Mesenteric fat pad (tissue), 1 donor: ENCODE data around the gene SP1. TPM values are rescaled to one million over a fixed set of nuclear protein-coding genes. Genes with fewer than 3 reads are reported as not detected.

Experiments used
- DNase-seq: peaks from one replicate; pipeline ENCODE4 v3.0.0-alpha.2; 2020; ENCODE audit warnings: low spot score
- total RNA-seq: library from RNA; stranded (reverse); fragmentation: NEBNext Ultra II Directional; extraction: Animal tissue kit (Norgen Biotek cat#: 25700); gene quantifications from one replicate; pipeline ENCODE4 v1.2.1, GENCODE V29; 2021
- donor health status: DM: yes; HTN: yes; CAD: no.

The SP1 gene
- total RNA-seq, 1 donor from 2014 or later: 60.5 TPM

DNA sequence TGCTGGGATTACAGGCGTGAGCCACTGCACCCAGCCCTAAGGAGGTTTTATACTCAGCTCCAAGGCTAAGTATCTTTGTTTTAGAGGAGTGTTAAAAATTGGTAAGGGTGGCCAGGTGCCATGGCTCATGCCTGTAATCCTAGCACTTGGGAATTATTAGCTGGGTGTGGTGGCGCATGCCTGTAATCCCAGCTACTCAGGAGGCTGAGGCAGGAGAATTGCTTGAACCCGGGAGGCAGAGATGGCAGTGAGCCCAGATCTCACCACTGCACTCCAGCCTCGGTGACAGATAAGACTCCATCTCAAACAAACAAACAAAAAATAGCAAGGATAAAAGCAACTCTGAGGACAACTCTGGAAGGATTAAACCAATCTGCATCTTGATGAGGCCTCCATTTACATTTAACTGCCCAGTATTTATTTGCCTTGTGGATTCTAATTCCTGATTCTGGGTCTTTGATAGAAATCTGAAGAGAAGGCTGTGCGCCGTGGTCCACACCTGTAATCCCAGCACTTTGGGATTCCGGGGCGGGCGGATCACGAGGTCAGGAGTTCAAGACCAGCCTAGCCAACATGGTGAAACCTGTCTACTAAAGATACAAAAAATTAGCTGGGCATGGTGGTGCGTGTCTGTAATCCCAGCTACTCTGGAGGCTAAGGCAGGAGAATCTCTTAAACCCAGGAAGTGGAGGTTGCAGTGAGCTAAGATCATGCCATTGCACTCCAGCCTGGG lies 64.8 kb downstream of the SP1 start:
- peak; percentile 59 for DNase-seq

DNA sequence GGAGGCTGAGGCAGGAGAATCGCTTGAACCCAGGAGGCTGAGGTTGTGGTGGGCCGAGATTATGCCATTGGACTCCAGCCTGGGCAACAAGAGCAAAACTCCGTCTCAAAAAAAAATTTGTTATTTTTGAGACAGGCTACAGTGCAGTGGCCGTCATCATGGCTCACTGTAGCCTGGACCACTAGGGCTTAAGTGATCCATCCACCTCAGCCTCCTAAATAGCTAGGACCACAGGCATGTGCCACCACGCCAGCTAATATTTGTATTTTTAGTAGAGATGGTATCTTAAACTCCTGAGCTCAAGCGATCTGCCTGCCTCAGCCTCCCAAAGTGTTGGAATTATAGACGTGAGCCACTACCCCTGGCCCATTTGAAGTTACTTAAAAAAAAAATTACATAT lies 71.0 kb downstream of the SP1 start:
- DNase-seq: no peak

- peak; percentile 98 for DNase-seq
These were observed 71.7 kb downstream of the SP1 start, which contains the start of gene PCBP2 for GRCh38 chr12:53451661-53452158. PCBP2 (plus strand) TSS chr12:53452102; CDS start chr12:53454801, 2,699 bp downstream.

DNA sequence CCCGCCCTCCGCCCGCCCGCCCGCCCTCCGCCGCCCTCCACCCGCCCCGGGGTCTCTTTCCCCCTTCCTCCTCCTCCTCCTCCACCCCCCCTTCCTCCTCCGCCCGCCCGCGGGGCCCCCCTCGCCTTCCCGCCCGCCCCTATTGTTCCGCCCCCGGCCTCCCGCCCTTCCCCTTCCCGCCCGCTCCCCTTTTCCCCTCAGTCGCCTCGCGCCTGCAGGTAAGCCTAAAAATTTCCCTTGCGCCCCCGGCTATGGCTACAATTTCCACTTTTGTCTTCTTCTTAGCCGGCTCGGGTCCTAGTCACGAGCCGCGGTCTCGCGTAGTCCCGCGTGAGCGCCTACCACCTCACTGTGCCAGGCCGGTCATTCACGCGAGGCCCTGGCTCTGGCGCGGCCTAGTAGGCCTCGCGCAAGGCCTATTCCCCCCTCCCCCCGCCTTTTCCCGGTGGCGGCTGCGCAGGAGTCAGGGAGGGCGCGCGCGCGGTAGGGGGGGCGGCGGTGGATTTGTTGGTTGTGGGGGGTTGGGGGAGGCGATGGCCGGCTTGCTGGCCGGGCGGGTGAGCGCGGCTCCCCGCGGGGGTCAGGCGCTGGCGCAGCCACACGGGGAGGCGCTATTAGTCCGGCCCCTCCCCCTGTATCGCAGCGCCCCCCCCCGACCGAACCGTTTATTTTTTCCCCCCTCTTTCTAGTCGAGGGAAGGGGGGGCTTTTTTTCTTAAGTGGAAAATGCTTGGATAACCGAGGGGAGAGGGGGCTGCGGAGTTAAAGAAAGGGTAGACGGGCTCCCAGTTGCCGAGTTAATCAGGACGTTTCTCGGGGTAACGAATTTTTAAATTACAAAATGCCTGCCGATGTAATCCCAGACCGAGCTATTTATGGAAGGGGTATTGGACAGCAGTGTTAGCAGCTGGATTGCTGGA lies 72.4 kb downstream of the SP1 start:
- DNase-seq: peak; percentile 95

- DNase-seq: no peak
These were observed 74.1 kb downstream of the SP1 start for GRCh38 chr12:53453953-53454640.

DNA sequence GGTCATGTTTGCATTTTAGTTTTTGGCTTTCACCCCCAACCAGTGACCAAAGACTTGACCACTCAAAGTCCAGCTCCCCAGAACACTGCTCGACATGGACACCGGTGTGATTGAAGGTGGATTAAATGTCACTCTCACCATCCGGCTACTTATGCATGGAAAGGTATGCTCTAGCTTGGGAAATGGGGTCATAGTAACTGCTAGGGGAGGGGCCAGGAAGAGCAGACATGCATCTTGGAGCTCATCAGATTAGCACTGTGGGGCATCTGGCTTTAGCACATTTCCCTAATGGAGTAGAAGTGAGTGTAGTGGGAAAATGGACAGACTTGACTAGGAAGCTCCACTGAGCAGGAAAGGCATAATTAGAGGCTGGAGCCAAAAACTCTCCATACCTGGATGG lies 74.7 kb downstream of the SP1 start:
- no peak for DNase-seq

GRCh38 chr12:53456654-53457366 lies 76.8 kb downstream of the SP1 start:
- no peak for DNase-seq

DNA sequence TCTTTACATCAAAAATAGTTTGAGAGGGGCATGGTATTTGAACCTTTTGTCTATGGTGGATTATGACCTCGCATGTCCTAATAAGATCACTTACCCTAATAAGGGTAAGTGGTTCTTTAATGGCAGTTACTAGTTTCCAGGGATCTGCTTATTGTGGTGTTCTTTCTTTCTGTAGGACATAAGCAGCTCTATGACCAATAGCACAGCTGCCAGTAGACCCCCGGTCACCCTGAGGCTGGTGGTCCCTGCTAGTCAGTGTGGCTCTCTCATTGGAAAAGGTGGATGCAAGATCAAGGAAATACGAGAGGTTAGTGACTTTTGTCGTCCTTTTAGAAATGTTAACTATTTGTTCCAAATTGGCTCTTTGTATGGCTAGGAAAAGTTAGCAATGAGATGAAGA lies 79.1 kb downstream of the SP1 start:
- DNase-seq: no peak

- no peak for DNase-seq
These were observed 81.1 kb downstream of the SP1 start for GRCh38 chr12:53461059-53461458.

GRCh38 chr12:53461591-53461990 lies 81.6 kb downstream of the SP1 start:
- no peak for DNase-seq

DNA sequence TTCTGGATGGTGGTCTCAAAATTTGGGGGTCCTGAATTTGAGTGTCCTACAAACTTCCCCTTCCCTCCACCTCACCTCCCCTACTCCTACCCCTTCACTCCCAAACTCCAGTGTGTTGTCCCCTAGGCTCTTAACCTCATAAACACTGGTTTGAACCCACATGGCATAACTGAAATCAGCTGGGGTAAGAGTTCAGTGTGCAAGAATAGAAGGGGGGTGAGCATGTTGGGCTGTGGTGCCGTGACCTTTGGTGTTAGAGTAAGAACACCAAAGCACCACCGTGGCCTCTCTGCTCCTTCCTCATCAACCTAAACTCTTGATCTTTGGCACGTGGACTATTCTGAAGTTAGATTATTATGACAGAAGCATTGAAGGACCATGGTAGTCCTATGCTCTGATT lies 83.0 kb downstream of the SP1 start:
- no peak for DNase-seq

DNA sequence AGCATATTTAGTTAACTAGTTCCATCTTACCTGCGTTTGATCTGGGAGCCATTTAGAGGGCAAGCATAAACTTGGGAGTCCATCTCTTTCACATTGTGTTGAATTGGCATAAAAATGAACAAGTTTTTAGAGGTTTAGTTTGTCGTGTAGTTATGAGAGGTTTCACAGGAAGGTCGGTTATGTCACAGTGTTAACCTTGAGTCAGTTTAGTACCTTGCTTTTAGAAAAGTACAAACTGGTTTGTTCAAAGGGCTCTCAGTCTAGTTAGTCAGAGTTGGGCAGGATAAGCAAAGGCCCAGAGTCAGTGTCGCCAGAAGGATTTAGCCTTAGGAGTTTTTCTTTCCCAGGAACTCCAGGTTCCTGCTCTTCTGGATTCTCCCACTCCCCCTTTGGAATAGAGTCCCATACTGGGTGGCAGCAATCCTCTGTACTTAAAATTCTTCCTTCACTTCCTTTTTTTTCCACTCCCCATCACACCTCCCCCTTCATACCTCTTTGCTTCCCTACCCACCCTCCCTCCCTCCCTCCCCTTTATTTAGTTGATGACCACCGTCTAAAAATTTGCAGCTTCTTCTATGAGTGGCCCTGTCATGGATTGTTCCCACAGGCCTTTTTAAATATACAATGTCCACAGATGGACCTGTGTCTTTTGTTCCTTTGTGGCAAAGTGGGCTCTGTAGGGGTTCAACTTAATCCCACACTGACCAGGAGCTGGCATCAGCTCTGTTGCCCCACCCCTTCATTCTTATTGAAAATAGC lies 84.0 kb downstream of the SP1 start:
- no peak for DNase-seq

- no peak for DNase-seq
These were observed 84.9 kb downstream of the SP1 start for GRCh38 chr12:53464685-53465418.

GRCh38 chr12:53465679-53466078 lies 85.7 kb downstream of the SP1 start:
- no peak for DNase-seq

Other genes with a start within 250 kb of the SP1 start
- 39.7 TPM for gene ZNF740, start 199.5 kb upstream of the SP1 start, total RNA-seq
- gene CSAD, start 199.3 kb upstream of the SP1 start, total RNA-seq: 296 TPM
- gene ITGB7, start 172.9 kb upstream of the SP1 start, total RNA-seq: 2.3 TPM
- 18.0 TPM for gene RARG, start 148.0 kb upstream of the SP1 start, total RNA-seq
- 0.67 TPM for gene ESPL1, start 111.9 kb upstream of the SP1 start, total RNA-seq
- 371 TPM for gene PFDN5, start 84.6 kb upstream of the SP1 start, total RNA-seq
- gene MYG1, start 80.5 kb upstream of the SP1 start, total RNA-seq: 41.4 TPM
- gene AAAS, start 58.6 kb upstream of the SP1 start, total RNA-seq: 36.4 TPM
- gene SP7, start 43.8 kb upstream of the SP1 start, total RNA-seq: not detected
- gene AMHR2, start 43.7 kb downstream of the SP1 start, total RNA-seq: not detected
- 119 TPM for gene PRR13, start 61.6 kb downstream of the SP1 start, total RNA-seq
- 722 TPM for gene PCBP2, start 71.9 kb downstream of the SP1 start, total RNA-seq
- 12.2 TPM for gene MAP3K12, start 119.3 kb downstream of the SP1 start, total RNA-seq
- gene TARBP2, start 121.1 kb downstream of the SP1 start, total RNA-seq: 16.8 TPM
- not detected for gene NPFF, start 127.3 kb downstream of the SP1 start, total RNA-seq
- gene ATF7, start 246.2 kb downstream of the SP1 start, total RNA-seq: 44.7 TPM